Central memory CD8-positive, alpha-beta T cell (primary cell): Measurements from ENCODE around the gene FLCN.

ENCODE experiments used
- ATAC-seq: fragments of 150-1000 bp; cut with Tn5 transposase; replicated peaks from 2 replicates; pipeline ENCODE4 v1.10.0; 2022; ENCODE audit warnings: mild to moderate bottlenecking, moderate FRiP score, moderate number of reproducible peaks; ENCODE audit not compliant: poor library complexity, severe bottlenecking; ENCODE audit errors: extremely low read depth
- DNase-seq, 2 donors: peaks; one replicate each; pipeline ENCODE4 v3.0.0; 2021; ENCODE audit warnings: low spot score in 2 of 2
- H3K27ac Mint-ChIP-seq: one replicate; pipeline ENCODE4 v1.8.0; 2022; ENCODE audit warnings: low read depth, mild to moderate bottlenecking, moderate library complexity, mixed read lengths
- H3K27me3 Mint-ChIP-seq: one replicate; pipeline ENCODE4 v1.8.0; 2022; ENCODE audit warnings: mixed read lengths
- H3K36me3 Mint-ChIP-seq: one replicate; pipeline ENCODE4 v1.8.0; 2022; ENCODE audit warnings: mild to moderate bottlenecking, moderate library complexity, mixed read lengths; ENCODE audit not compliant: insufficient read depth
- H3K4me1 Mint-ChIP-seq: one replicate; pipeline ENCODE4 v1.8.0; 2022; ENCODE audit warnings: mixed read lengths
- H3K4me3 Mint-ChIP-seq: one replicate; pipeline ENCODE4 v1.8.0; 2022; ENCODE audit warnings: mild to moderate bottlenecking, moderate library complexity, mixed read lengths
- H3K9me3 Mint-ChIP-seq: one replicate; pipeline ENCODE4 v1.8.0; 2022; ENCODE audit warnings: mixed read lengths

The FLCN gene

GRCh38 chr17:17164156-17164555, 72.8 kb downstream of the FLCN start:
- H3K4me3 Mint-ChIP-seq = no peak overlapping the region
- H3K9me3 Mint-ChIP-seq = no peaks in the 10 kb centered on the region
- DNase-seq (no peak), ATAC-seq (no peak)
- H3K4me1 Mint-ChIP-seq = peaks cover 22% of the 10 kb centered on the region
- H3K36me3 Mint-ChIP-seq = peaks cover 44% of the 10 kb centered on the region
- no peaks in the 10 kb centered on the region for H3K27me3 Mint-ChIP-seq
- H3K27ac Mint-ChIP-seq = no peak overlapping the region
